Fibroblast of skin of left biceps (primary cell): ENCODE data around the gene RALGPS2.
"Not testable (repeated sequence)": the region's sequence is repeated elsewhere in the genome, so short reads cannot be mapped to it uniquely, and the experiment has no call there.

ENCODE experiments used
- DNase-seq, 2 experiments: peaks; one replicate each; pipeline ENCODE4 v3.0.0-alpha.2; 2013; ENCODE audit warnings: low read depth in 2 of 2

RALGPS2 gene

GRCh38 chr1:178725466-178726086 lies 532 bp downstream of the RALGPS2 start:
- no peak for DNase-seq

- no peak for DNase-seq
Measured at GRCh38 chr1:178726087-178726517, 1.1 kb downstream of the RALGPS2 start.

- no peak for DNase-seq
Measured at GRCh38 chr1:178726545-178726944, 1.5 kb downstream of the RALGPS2 start.

GRCh38 chr1:178727014-178727895 lies 2.2 kb downstream of the RALGPS2 start:
- no peak for DNase-seq

GRCh38 chr1:178733972-178734371 lies 8.9 kb downstream of the RALGPS2 start:
- no peak for DNase-seq

GRCh38 chr1:178738780-178739179 lies 13.7 kb downstream of the RALGPS2 start:
- no peak for DNase-seq

GRCh38 chr1:178739285-178740045 lies 14.4 kb downstream of the RALGPS2 start:
- no peak for DNase-seq

GRCh38 chr1:178740491-178740890 lies 15.4 kb downstream of the RALGPS2 start:
- no peak for DNase-seq

GRCh38 chr1:178740924-178741323 lies 15.9 kb downstream of the RALGPS2 start:
- DNase-seq, result no peak

- no peak for DNase-seq
Measured at GRCh38 chr1:178743801-178744200, 18.8 kb downstream of the RALGPS2 start.

- no peak for DNase-seq
Measured at GRCh38 chr1:178745260-178745659, 20.2 kb downstream of the RALGPS2 start.

GRCh38 chr1:178746345-178746744 lies 21.3 kb downstream of the RALGPS2 start:
- DNase-seq, result no peak

- not testable (repeated sequence) for DNase-seq
Measured at GRCh38 chr1:178747361-178747760, 22.3 kb downstream of the RALGPS2 start.

- no peak for DNase-seq
Measured at GRCh38 chr1:178749581-178750166, 24.6 kb downstream of the RALGPS2 start.

- DNase-seq, result no peak
Measured at GRCh38 chr1:178751046-178751445, 26.0 kb downstream of the RALGPS2 start.

GRCh38 chr1:178752891-178753290 lies 27.8 kb downstream of the RALGPS2 start:
- DNase-seq, result no peak

GRCh38 chr1:178754655-178755256 lies 29.7 kb downstream of the RALGPS2 start:
- DNase-seq, result not testable (repeated sequence)

GRCh38 chr1:178768423-178768822 lies 43.4 kb downstream of the RALGPS2 start:
- DNase-seq, result no peak

GRCh38 chr1:178772952-178773351 lies 47.9 kb downstream of the RALGPS2 start:
- no peak for DNase-seq

GRCh38 chr1:178774263-178774662 lies 49.2 kb downstream of the RALGPS2 start:
- no peak for DNase-seq

- DNase-seq, result no peak
Measured at GRCh38 chr1:178776553-178776952, 51.5 kb downstream of the RALGPS2 start.
